Smooth muscle cell (in vitro differentiated cells): ENCODE data around the gene AKAP6. TPM values are rescaled to one million over a fixed set of nuclear protein-coding genes. Genes with fewer than 3 reads are reported as not detected.

Source experiments
- DNase-seq: peaks from one replicate; lab custom pipeline; 2025; ENCODE audit not compliant: unreplicated experiment; lab: John Stamatoyannopoulos, UW
- H2AFZ ChIP-seq: fragments of 200-600 bp; sonication (generic); 2 replicates; pipeline ENCODE4 v1.6.0; 2016; ENCODE audit warnings: antibody characterized with exemption, low read depth, mild to moderate bottlenecking
- H3F3A ChIP-seq: fragments of 200-600 bp; sonication (generic); 2 replicates; pipeline ENCODE4 v1.6.0; 2017; ENCODE audit warnings: antibody characterized with exemption, low read depth
- H3K27ac ChIP-seq: fragments of 200-600 bp; sonication (generic); 2 replicates; pipeline ENCODE4 v1.5.1; 2016; ENCODE audit warnings: low read depth, mild to moderate bottlenecking
- H3K27me3 ChIP-seq: fragments of 200-600 bp; sonication (generic); 2 replicates; pipeline ENCODE4 v1.6.1; 2016; ENCODE audit warnings: low read depth, mild to moderate bottlenecking
- H3K36me3 ChIP-seq: fragments of 200-600 bp; sonication (generic); 2 replicates; pipeline ENCODE4 v1.5.1; 2016; ENCODE audit warnings: low read depth
- H3K4me1 ChIP-seq: fragments of 200-600 bp; sonication (generic); 2 replicates; pipeline ENCODE4 v1.5.1; 2016; ENCODE audit warnings: low read depth
- H3K4me2 ChIP-seq: fragments of 200-600 bp; sonication (generic); 2 replicates; pipeline ENCODE4 v1.6.0; 2016; ENCODE audit warnings: mild to moderate bottlenecking
- H3K4me3 ChIP-seq: fragments of 200-600 bp; sonication (generic); 2 replicates; pipeline ENCODE4 v1.5.1; 2016; ENCODE audit warnings: mild to moderate bottlenecking
- H3K79me2 ChIP-seq: fragments of 200-600 bp; sonication (generic); 2 replicates; pipeline ENCODE4 v1.6.0; 2016; ENCODE audit warnings: low read depth, mild to moderate bottlenecking
- H3K9ac ChIP-seq: fragments of 200-600 bp; sonication (generic); 2 replicates; pipeline ENCODE4 v1.6.0; 2016; ENCODE audit warnings: low read depth
- H3K9me3 ChIP-seq: fragments of 200-600 bp; sonication (generic); replicated peaks from 2 replicates; pipeline ENCODE4 v1.5.1; 2016; ENCODE audit warnings: low read depth
- H4K20me1 ChIP-seq: fragments of 200-600 bp; sonication (generic); 2 replicates; pipeline ENCODE4 v1.6.0; 2016; ENCODE audit warnings: low read depth
- WGBS: methylation state at CpG from one replicate; pipeline ENCODE4 v1.1.7; 2016; ENCODE audit warnings: low lambda C conversion rate; 5-methylcytosine and 5-hydroxymethylcytosine counted together
- polyA plus RNA-seq: library from polyadenylated mRNA; unstranded; fragments of >200 nt; fragmentation: Nextera tagmentation; extraction: Ambion mirVana; gene quantifications from 2 replicates; pipeline ENCODE4 v1.2.1, GENCODE V29; 2016
- total RNA-seq: library from RNA; depleted of rRNA; stranded (reverse); fragments of >200 nt; gene quantifications from 2 replicates; pipeline ENCODE4 v1.2.3, GENCODE V29; 2014
- TF ChIP-seq, protein P1 (sequence below): fragments of 200-600 bp; sonication (generic); IDR thresholded peaks from 2 replicates; pipeline ENCODE4 v1.5.1; 2017; ENCODE audit warnings: borderline replicate concordance, mild to moderate bottlenecking, antibody characterized with exemption; ENCODE audit not compliant: insufficient read depth, poor library complexity, severe bottlenecking

Gene AKAP6
- total and polyA plus RNA-seq, 2 experiments from 2014 or later, result 1.3 to 6.4 TPM

DNA sequence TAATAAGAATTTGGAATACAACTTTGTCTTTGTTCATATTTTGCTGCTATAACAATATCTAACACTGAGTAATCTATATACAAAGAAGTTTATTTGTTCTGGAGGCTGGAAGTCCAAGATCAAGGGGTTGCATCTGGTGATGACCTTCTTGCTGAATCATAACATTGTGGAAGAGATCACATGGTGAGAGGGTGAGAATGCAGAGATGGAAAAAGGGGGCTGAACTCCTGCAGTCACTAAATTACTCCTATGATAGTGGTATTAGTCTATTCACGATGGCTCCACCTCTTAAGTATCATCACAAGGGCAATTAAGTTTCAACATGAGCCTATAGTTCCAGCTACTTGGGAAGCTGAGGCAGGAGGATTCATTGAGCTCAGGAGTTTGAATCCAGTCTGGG lies 4.5 kb upstream of the AKAP6 start:
- no peaks in the 10 kb centered on the region for H3K79me2 ChIP-seq
- TF ChIP-seq, protein P1, sequence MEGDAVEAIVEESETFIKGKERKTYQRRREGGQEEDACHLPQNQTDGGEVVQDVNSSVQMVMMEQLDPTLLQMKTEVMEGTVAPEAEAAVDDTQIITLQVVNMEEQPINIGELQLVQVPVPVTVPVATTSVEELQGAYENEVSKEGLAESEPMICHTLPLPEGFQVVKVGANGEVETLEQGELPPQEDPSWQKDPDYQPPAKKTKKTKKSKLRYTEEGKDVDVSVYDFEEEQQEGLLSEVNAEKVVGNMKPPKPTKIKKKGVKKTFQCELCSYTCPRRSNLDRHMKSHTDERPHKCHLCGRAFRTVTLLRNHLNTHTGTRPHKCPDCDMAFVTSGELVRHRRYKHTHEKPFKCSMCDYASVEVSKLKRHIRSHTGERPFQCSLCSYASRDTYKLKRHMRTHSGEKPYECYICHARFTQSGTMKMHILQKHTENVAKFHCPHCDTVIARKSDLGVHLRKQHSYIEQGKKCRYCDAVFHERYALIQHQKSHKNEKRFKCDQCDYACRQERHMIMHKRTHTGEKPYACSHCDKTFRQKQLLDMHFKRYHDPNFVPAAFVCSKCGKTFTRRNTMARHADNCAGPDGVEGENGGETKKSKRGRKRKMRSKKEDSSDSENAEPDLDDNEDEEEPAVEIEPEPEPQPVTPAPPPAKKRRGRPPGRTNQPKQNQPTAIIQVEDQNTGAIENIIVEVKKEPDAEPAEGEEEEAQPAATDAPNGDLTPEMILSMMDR, result no peak
- no peaks in the 10 kb centered on the region for H3F3A ChIP-seq
- H3K27ac ChIP-seq, result no peak overlapping the region
- H3K36me3 ChIP-seq, result no peaks in the 10 kb centered on the region
- H3K9me3 ChIP-seq, result no peaks in the 10 kb centered on the region
- H3K4me3 ChIP-seq, result no peak overlapping the region
- H3K4me2 ChIP-seq, result no peak overlapping the region
- H3K27me3 ChIP-seq, result no peaks in the 10 kb centered on the region
- DNase-seq, result no peak
- no peak overlapping the region for H3K9ac ChIP-seq
- no peaks in the 10 kb centered on the region for H4K20me1 ChIP-seq
- peaks cover 12% of the 10 kb centered on the region for H3K4me1 ChIP-seq
- H2AFZ ChIP-seq, result no peak overlapping the region
- whole genome bisulfite sequencing, result 83% methylated on average over 1 of the region's 1 CpG

DNA sequence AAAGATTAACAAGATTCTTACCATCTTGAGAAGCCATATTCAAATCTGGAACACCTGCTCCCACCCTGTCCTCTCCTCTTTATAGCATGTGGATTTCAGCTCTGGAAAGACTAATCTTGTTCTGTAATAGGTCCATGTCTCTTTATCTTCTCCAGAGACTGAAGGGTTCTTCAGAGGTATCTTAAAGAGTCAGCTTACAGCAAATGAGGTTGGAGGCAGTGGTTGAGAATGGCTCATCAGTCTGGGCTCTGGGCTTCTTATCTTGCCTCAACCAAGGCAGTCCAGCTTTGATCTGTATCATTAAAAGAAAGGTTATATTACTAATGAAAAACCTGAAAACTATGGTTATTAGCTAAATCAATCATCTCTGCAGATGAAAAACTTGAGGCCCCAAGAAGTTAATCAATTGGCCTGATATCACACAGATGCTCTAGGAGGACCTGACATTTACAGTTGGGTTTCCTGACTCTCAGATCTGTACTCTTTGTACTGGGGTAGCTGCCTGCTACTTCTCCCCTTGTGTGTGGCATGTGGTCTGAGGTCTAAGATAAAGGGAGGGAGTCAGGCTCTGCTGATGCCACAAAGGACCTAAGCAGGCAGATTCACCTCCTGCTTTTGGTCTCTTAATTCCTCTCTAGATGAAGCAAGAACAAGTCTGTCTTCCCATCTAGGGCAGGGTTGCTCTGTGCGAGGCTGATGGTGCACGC lies 1.7 kb upstream of the AKAP6 start:
- peaks cover 37% of the 10 kb centered on the region for H3K4me1 ChIP-seq
- H3K9ac ChIP-seq, result no peak overlapping the region
- H2AFZ ChIP-seq, result no peak overlapping the region
- TF ChIP-seq, protein P1, result no peak
- H3K9me3 ChIP-seq, result no peaks in the 10 kb centered on the region
- no peaks in the 10 kb centered on the region for H3K27me3 ChIP-seq
- H3K27ac ChIP-seq, result no peak overlapping the region
- H3K36me3 ChIP-seq, result no peaks in the 10 kb centered on the region
- H3K4me3 ChIP-seq, result no peak overlapping the region
- no peaks in the 10 kb centered on the region for H4K20me1 ChIP-seq
- no peaks in the 10 kb centered on the region for H3K79me2 ChIP-seq
- no peak overlapping the region for H3K4me2 ChIP-seq
- H3F3A ChIP-seq, result no peaks in the 10 kb centered on the region
- WGBS, result 77% methylated on average over 2 of the region's 2 CpGs
- no peak for DNase-seq

DNA sequence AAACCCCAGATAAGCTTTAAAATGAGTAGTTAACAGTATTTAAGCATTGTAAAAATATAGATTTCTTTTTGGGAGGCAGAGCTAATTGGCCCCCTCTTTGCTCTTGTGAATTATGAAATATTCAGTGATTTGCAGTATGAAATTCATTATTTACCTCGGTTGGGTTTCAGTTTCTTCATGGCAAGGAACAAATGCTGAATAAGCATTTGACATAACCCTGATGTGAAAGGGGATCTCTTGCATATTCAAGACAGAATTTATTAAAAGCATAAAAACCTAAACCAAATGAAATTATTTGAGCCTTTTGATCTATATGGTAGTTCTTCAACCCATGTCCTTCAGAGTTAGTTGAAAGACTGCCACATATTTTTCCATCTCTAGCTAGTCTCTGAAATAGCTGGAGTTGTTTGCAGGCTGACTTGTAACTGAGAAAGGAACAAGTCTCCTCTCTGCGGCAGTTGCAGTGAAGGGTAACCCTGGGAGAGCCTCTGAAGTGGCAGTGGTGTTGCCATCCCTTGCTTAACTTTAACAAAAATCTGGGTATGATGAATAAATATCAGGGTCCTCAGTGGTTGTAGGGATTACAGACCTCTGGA lies 690 bp downstream of the AKAP6 start:
- DNase-seq, result no peak
- no peaks in the 10 kb centered on the region for H3K9me3 ChIP-seq
- no peak overlapping the region for H3K27ac ChIP-seq
- H4K20me1 ChIP-seq, result no peaks in the 10 kb centered on the region
- 90% methylated on average over 2 of the region's 2 CpGs for WGBS
- H3K4me3 ChIP-seq, result no peak overlapping the region
- H3F3A ChIP-seq, result no peaks in the 10 kb centered on the region
- no peaks in the 10 kb centered on the region for H3K27me3 ChIP-seq
- H3K4me2 ChIP-seq, result no peak overlapping the region
- no peaks in the 10 kb centered on the region for H3K79me2 ChIP-seq
- H2AFZ ChIP-seq, result no peak overlapping the region
- H3K36me3 ChIP-seq, result no peaks in the 10 kb centered on the region
- H3K9ac ChIP-seq, result no peak overlapping the region
- TF ChIP-seq, protein P1, result no peak
- H3K4me1 ChIP-seq, result peaks cover 44% of the 10 kb centered on the region
